Measurements from ENCODE around the gene AFF3.

- no peak for TF ChIP-seq ZNF121 (CRISPR knock-in tag; IDR thresholded peaks at IDR 0.05)
- no peak for TF ChIP-seq KDM1A (CRISPR knock-in tag; IDR thresholded peaks at IDR 0.05)
These were observed 16.2 kb downstream of the AFF3 start for GRCh38 chr2:100126201-100126600.

Data from HepG2 (cell line).